GM23338 (cell line): ENCODE measurements around the gene NTM. TPM values are rescaled to one million over a fixed set of nuclear protein-coding genes. Genes with fewer than 3 reads are reported as not detected.

ENCODE experiments used
- ATAC-seq: fragments of 200-7000 bp; cut with Tn5 transposase; 3 replicates; pipeline ENCODE4 v1.9.1; 2020
- DNase-seq: peaks from one replicate; pipeline ENCODE4 v3.0.0-alpha.2; 2015; ENCODE audit warnings: low spot score
- H2AFZ ChIP-seq: fragments of 200-600 bp; sonication (generic); 2 replicates; pipeline ENCODE4 v1.8.0; 2016; ENCODE audit warnings: antibody characterized with exemption, mild to moderate bottlenecking, moderate library complexity
- H3F3A ChIP-seq: fragments of 200-600 bp; sonication (generic); replicated peaks from 2 replicates; pipeline ENCODE4 v1.8.0; 2017; ENCODE audit warnings: antibody characterized with exemption, mixed run types, low read depth
- H3K27ac ChIP-seq: fragments of 200-600 bp; sonication (generic); 2 replicates; pipeline ENCODE4 v1.6.1; 2016; ENCODE audit warnings: low read depth
- H3K27me3 ChIP-seq: fragments of 200-600 bp; sonication (generic); 2 replicates; pipeline ENCODE4 v1.8.0; 2016; ENCODE audit warnings: mild to moderate bottlenecking, mixed run types, moderate library complexity; ENCODE audit not compliant: insufficient read depth
- H3K36me3 ChIP-seq: fragments of 200-600 bp; sonication (generic); 2 replicates; pipeline ENCODE4 v1.8.0; 2016; ENCODE audit warnings: mild to moderate bottlenecking; ENCODE audit not compliant: insufficient read depth
- H3K4me1 ChIP-seq: fragments of 200-600 bp; sonication (generic); 2 replicates; pipeline ENCODE4 v1.8.0; 2016; ENCODE audit warnings: mild to moderate bottlenecking, moderate library complexity; ENCODE audit not compliant: insufficient read depth
- H3K4me2 ChIP-seq: fragments of 200-600 bp; sonication (generic); 2 replicates; pipeline ENCODE4 v1.7.1; 2017; ENCODE audit warnings: mixed run types
- H3K4me3 ChIP-seq: fragments of 200-600 bp; sonication (generic); 2 replicates; pipeline ENCODE4 v1.6.1; 2016; ENCODE audit warnings: mixed run types
- H3K79me2 ChIP-seq: fragments of 200-600 bp; sonication (generic); replicated peaks from 2 replicates; pipeline ENCODE4 v1.8.0; 2017; ENCODE audit warnings: mild to moderate bottlenecking; ENCODE audit not compliant: insufficient read depth
- H3K9me2 ChIP-seq: fragments of 200-600 bp; sonication (generic); 2 replicates; pipeline ENCODE4 v1.8.0; 2017; ENCODE audit not compliant: insufficient read depth
- H4K20me1 ChIP-seq: fragments of 200-600 bp; sonication (generic); replicated peaks from 2 replicates; pipeline ENCODE4 v1.8.0; 2017; ENCODE audit warnings: mild to moderate bottlenecking; ENCODE audit not compliant: insufficient read depth
- H3K27ac Mint-ChIP-seq: 2 replicates; pipeline ENCODE4 v1.8.0; 2020; ENCODE audit warnings: inconsistent platforms, mild to moderate bottlenecking, moderate library complexity, mixed read lengths
- H3K27me3 Mint-ChIP-seq: 3 replicates; pipeline ENCODE4 v1.8.0; 2022; ENCODE audit warnings: low read depth, mild to moderate bottlenecking, moderate library complexity, mixed read lengths, inconsistent platforms; ENCODE audit not compliant: insufficient read depth, poor library complexity
- H3K36me3 Mint-ChIP-seq: 3 replicates; pipeline ENCODE4 v1.8.0; 2021; ENCODE audit warnings: low read depth, mild to moderate bottlenecking, inconsistent platforms, moderate library complexity, mixed read lengths
- H3K4me1 Mint-ChIP-seq: 3 replicates; pipeline ENCODE4 v1.8.0; 2020; ENCODE audit warnings: mild to moderate bottlenecking, inconsistent platforms, mixed read lengths
- H3K4me3 Mint-ChIP-seq: 3 replicates; pipeline ENCODE4 v1.8.0; 2021; ENCODE audit warnings: moderate library complexity, mild to moderate bottlenecking, inconsistent platforms, mixed read lengths
- H3K9me3 Mint-ChIP-seq: 3 replicates; pipeline ENCODE4 v1.8.0; 2020; ENCODE audit warnings: moderate library complexity, mild to moderate bottlenecking, inconsistent platforms, mixed read lengths
- CREB1 ChIP-seq: fragments of 250-450 bp; sonication (Bioruptor Pico); IDR thresholded peaks from 2 replicates; pipeline ENCODE4 v1.5.0; 2020; ENCODE audit warnings: low read depth, mild to moderate bottlenecking, moderate library complexity
- CTCF ChIP-seq, 2 experiments: fragments of 200-600 bp in 1 of 2; sonication (generic) in 1 of 2; conservative IDR thresholded peaks; 2 replicates each; pipeline versions ENCODE4 v1.5.1 to v1.6.1; 2016 to 2017; ENCODE audit warnings: antibody characterized with exemption in 2 of 2, low read depth in 2 of 2, mild to moderate bottlenecking in 2 of 2, moderate library complexity in 1 of 2
- ETS1 ChIP-seq: IDR thresholded peaks from 2 replicates; pipeline ENCODE4 v1.6.1; 2016; ENCODE audit warnings: antibody characterized with exemption
- EZH2 ChIP-seq: fragments of 200-600 bp; sonication (generic); IDR thresholded peaks from one replicate; pipeline ENCODE4 v1.8.0; 2017; ENCODE audit warnings: antibody characterized with exemption, mild to moderate bottlenecking, low read depth; ENCODE audit not compliant: unreplicated experiment
- EZH2phosphoT487 ChIP-seq: fragments of 200-600 bp; sonication (generic); IDR thresholded peaks from one replicate; pipeline ENCODE4 v1.8.1; 2018; ENCODE audit warnings: antibody characterized with exemption; ENCODE audit not compliant: unreplicated experiment
- JUNB ChIP-seq: IDR thresholded peaks from one replicate; pipeline ENCODE4 v1.6.1; 2016; ENCODE audit warnings: antibody characterized with exemption; ENCODE audit not compliant: unreplicated experiment
- NANOG ChIP-seq: IDR thresholded peaks from 2 replicates; pipeline ENCODE4 v1.6.1; 2016; ENCODE audit warnings: antibody characterized with exemption, borderline replicate concordance
- POLR2AphosphoS5 ChIP-seq: IDR thresholded peaks from 2 replicates; pipeline ENCODE4 v1.6.1; 2016; ENCODE audit warnings: antibody characterized with exemption, low read depth
- REST ChIP-seq: IDR thresholded peaks from one replicate; pipeline ENCODE4 v1.6.1; 2018; ENCODE audit warnings: antibody characterized with exemption; ENCODE audit not compliant: unreplicated experiment
- STAT1 ChIP-seq: IDR thresholded peaks from one replicate; pipeline ENCODE4 v1.6.1; 2016; ENCODE audit warnings: antibody characterized with exemption; ENCODE audit not compliant: unreplicated experiment
- ZNF114 ChIP-seq: fragments of 250-450 bp; sonication (Bioruptor Pico); IDR thresholded peaks from 2 replicates; pipeline ENCODE4 v1.5.0; 2020; ENCODE audit warnings: mild to moderate bottlenecking, moderate library complexity
- ZNF331 ChIP-seq: fragments of 250-450 bp; sonication (Bioruptor Pico); IDR thresholded peaks from 2 replicates; pipeline ENCODE4 v1.5.0; 2020; ENCODE audit warnings: low read depth, mild to moderate bottlenecking, moderate library complexity
- ZNF462 ChIP-seq: fragments of 250-450 bp; sonication (Bioruptor Pico); IDR thresholded peaks from 2 replicates; pipeline ENCODE4 v1.5.0; 2020; ENCODE audit warnings: mild to moderate bottlenecking, moderate library complexity
- polyA plus RNA-seq: library from polyadenylated mRNA; unstranded; fragments of >200 nt; fragmentation: Nextera tagmentation; extraction: Ambion mirVana; gene quantifications from 2 replicates; pipeline ENCODE4 v1.2.1, GENCODE V29; 2016
- total RNA-seq: library from RNA; depleted of rRNA; stranded (reverse); fragments of >200 nt; shearing (Covaris generic); gene quantifications from 2 replicates; pipeline ENCODE4 v1.2.3, GENCODE V29; 2014

NTM gene
- total and polyA plus RNA-seq, 2 experiments from 2014 or later: 10.6 to 14.6 TPM

- peaks cover 18% of the 10 kb centered on the region for H3K9me2 ChIP-seq
- peaks cover 12% of the 10 kb centered on the region for H3K4me1 ChIP-seq
- no peaks in the 10 kb centered on the region for H3K36me3 Mint-ChIP-seq
- no peaks in the 10 kb centered on the region for H3K27me3 ChIP-seq
- H3K79me2 ChIP-seq: no peaks in the 10 kb centered on the region
- H3K4me3 Mint-ChIP-seq: no peak overlapping the region
- TF ChIP-seq ZNF462 (CRISPR knock-in tag): no peak
- TF ChIP-seq JUNB: no peak
- no peak for TF ChIP-seq EZH2phosphoT487
- no peak for TF ChIP-seq ETS1
- no peak for TF ChIP-seq NANOG
- no peak for TF ChIP-seq CREB1
- no peak for TF ChIP-seq POLR2AphosphoS5
- no peak for TF ChIP-seq ZNF331 (CRISPR knock-in tag)
- no peak for TF ChIP-seq REST
- TF ChIP-seq ZNF114 (CRISPR knock-in tag): no peak
- TF ChIP-seq STAT1: no peak
- no peak for TF ChIP-seq EZH2
- TF ChIP-seq CTCF (conservative IDR thresholded peaks at IDR 0.05; ENCODE audit: low read depth in 2 of 2): no peak
- no peak for ATAC-seq
- no peaks in the 10 kb centered on the region for H3F3A ChIP-seq
- no peak overlapping the region for H3K4me3 ChIP-seq
- H3K9me3 Mint-ChIP-seq: no peaks in the 10 kb centered on the region; the same call in 2 of the 3 replicates
- no peak overlapping the region for H3K4me2 ChIP-seq
- H3K27ac Mint-ChIP-seq: no peak overlapping the region
- H3K4me1 Mint-ChIP-seq: peaks cover 31% of the 10 kb centered on the region
- no peaks in the 10 kb centered on the region for H3K36me3 ChIP-seq
- no peak overlapping the region for H3K27ac ChIP-seq
- no peak for DNase-seq
- no peak overlapping the region for H2AFZ ChIP-seq
- H3K27me3 Mint-ChIP-seq: peaks cover 1% of the 10 kb centered on the region
- H4K20me1 ChIP-seq: no peaks in the 10 kb centered on the region
Measured at GRCh38 chr11:132032555-132032954, 662.1 kb downstream of the NTM start.
